HFFc6 (cell line): ENCODE data around the gene CMPK2. TPM values are rescaled to one million over a fixed set of nuclear protein-coding genes. Genes with fewer than 3 reads are reported as not detected.
"Not testable (repeated sequence)": the region's sequence is repeated elsewhere in the genome, so short reads cannot be mapped to it uniquely, and the experiment has no call there.

Experiments
- DNase-seq: peaks from one replicate; pipeline ENCODE4 v3.0.0-alpha.2; 2018
- H3K27ac Mint-ChIP-seq: 2 replicates; pipeline ENCODE4 v1.8.0; 2020; ENCODE audit warnings: mild to moderate bottlenecking, mixed read lengths
- H3K27me3 Mint-ChIP-seq: 2 replicates; pipeline ENCODE4 v1.8.0; 2021; ENCODE audit warnings: mild to moderate bottlenecking, moderate library complexity, mixed read lengths; ENCODE audit not compliant: insufficient read depth
- H3K36me3 Mint-ChIP-seq: 2 replicates; pipeline ENCODE4 v1.8.0; 2021; ENCODE audit warnings: low read depth, mixed read lengths
- H3K4me1 Mint-ChIP-seq: 2 replicates; pipeline ENCODE4 v1.8.0; 2020; ENCODE audit warnings: low read depth, mixed read lengths
- H3K4me3 Mint-ChIP-seq: 2 replicates; pipeline ENCODE4 v1.8.0; 2020; ENCODE audit warnings: mild to moderate bottlenecking, moderate library complexity, mixed read lengths
- H3K9me3 Mint-ChIP-seq: 2 replicates; pipeline ENCODE4 v1.8.0; 2020; ENCODE audit warnings: mild to moderate bottlenecking, mixed read lengths
- total RNA-seq, 6 experiments: library from RNA; stranded (reverse); fragmentation: NEBNext Ultra II Directional; extraction: Animal tissue kit (Norgen Biotek cat#: 25700); gene quantifications; 2 replicates in 1 of 6; 3 replicates in 5 of 6; pipeline ENCODE4 v1.2.3, GENCODE V29; 2021
- TF ChIP-seq, protein P1 (sequence below): fragments of 200-600 bp; sonication (generic); IDR thresholded peaks from 2 replicates; pipeline ENCODE4 v1.5.0; 2021; ENCODE audit warnings: antibody characterized with exemption, mild to moderate bottlenecking

CMPK2 gene
- total RNA-seq, 6 experiments from 2014 or later, result not detected

GRCh38 chr2:6863792-6864191 is 1.9 kb downstream of the CMPK2 start:
- TF ChIP-seq, protein P1, sequence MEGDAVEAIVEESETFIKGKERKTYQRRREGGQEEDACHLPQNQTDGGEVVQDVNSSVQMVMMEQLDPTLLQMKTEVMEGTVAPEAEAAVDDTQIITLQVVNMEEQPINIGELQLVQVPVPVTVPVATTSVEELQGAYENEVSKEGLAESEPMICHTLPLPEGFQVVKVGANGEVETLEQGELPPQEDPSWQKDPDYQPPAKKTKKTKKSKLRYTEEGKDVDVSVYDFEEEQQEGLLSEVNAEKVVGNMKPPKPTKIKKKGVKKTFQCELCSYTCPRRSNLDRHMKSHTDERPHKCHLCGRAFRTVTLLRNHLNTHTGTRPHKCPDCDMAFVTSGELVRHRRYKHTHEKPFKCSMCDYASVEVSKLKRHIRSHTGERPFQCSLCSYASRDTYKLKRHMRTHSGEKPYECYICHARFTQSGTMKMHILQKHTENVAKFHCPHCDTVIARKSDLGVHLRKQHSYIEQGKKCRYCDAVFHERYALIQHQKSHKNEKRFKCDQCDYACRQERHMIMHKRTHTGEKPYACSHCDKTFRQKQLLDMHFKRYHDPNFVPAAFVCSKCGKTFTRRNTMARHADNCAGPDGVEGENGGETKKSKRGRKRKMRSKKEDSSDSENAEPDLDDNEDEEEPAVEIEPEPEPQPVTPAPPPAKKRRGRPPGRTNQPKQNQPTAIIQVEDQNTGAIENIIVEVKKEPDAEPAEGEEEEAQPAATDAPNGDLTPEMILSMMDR, result no peak
- peaks cover 6% of the 10 kb centered on the region; the same call in 1 of the 2 replicates for H3K36me3 Mint-ChIP-seq
- no peak overlapping the region for H3K27ac Mint-ChIP-seq
- H3K9me3 Mint-ChIP-seq, result peaks cover 45% of the 10 kb centered on the region
- H3K27me3 Mint-ChIP-seq, result peaks cover 4% of the 10 kb centered on the region; the same call in 1 of the 2 replicates
- no peak for DNase-seq
- H3K4me3 Mint-ChIP-seq, result no peak overlapping the region
- H3K4me1 Mint-ChIP-seq, result peaks cover 5% of the 10 kb centered on the region; the same call in 1 of the 2 replicates

- TF ChIP-seq, protein P1, result no peak
- Mint-ChIP-seq H3K4me3 (no peak overlapping the region), H3K4me1 (no peaks in the 10 kb centered on the region), H3K36me3 (peaks cover 12% of the 10 kb centered on the region; the same call in 1 of the 2 replicates), H3K27ac (no peak overlapping the region), H3K9me3 (peaks cover 52% of the 10 kb centered on the region), H3K27me3 (no peaks in the 10 kb centered on the region)
- DNase-seq, result no peak
These were observed 5.4 kb downstream of the CMPK2 start for GRCh38 chr2:6860296-6860695.

DNA sequence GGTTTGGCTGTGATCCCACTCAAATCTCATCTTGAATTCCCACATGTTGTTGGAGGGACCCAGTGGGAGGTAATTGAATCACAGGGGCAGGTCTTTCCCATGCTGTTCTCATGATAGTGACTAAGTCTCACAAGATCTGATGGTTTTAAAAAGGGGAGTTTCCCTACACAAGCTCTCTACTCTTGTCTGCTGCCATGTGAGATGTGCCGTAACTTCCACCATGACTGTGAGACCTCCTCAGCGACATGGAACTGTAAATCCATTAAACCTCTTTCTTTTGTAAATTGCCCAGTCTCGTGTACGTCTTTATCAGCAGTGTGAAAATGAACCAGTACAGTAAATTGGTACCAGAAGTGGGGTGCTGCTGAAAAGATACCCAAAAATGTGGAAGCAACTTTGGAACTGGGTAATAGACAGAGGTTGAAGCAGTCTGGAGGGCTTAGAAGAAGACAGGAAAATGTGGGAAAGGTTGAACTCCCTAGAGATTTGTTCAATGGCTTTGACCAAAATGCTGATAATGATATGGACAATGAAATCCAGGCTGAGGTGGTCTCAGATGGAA is 7.2 kb downstream of the CMPK2 start:
- H3K4me3 Mint-ChIP-seq, H3K27ac Mint-ChIP-seq, DNase-seq, H3K27me3 Mint-ChIP-seq, H3K4me1 Mint-ChIP-seq: not testable (repeated sequence)
- H3K36me3 Mint-ChIP-seq, result peaks cover 12% of the 10 kb centered on the region; the same call in 1 of the 2 replicates
- H3K9me3 Mint-ChIP-seq, result peaks cover 52% of the 10 kb centered on the region

DNA sequence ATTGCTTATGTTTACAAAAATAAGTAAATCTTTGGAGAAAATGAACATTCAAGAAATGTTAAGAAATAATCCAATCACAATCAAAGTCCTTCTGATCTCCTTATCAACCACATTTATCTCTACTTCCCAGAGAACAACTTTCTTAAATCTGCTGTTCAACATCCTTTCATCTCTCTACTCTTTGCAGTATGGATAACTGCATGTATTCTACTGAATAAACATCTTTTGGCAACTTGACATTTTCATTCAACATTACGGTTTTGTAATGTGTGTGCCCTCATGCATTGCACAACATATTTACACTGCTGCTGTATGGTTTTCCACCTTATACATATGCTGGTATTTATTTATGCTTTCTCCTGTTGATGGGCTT is 9.2 kb downstream of the CMPK2 start:
- H3K36me3 Mint-ChIP-seq, result peaks cover 12% of the 10 kb centered on the region; the same call in 1 of the 2 replicates
- H3K27me3 Mint-ChIP-seq, result no peaks in the 10 kb centered on the region
- H3K9me3 Mint-ChIP-seq, result peaks cover 49% of the 10 kb centered on the region

DNA sequence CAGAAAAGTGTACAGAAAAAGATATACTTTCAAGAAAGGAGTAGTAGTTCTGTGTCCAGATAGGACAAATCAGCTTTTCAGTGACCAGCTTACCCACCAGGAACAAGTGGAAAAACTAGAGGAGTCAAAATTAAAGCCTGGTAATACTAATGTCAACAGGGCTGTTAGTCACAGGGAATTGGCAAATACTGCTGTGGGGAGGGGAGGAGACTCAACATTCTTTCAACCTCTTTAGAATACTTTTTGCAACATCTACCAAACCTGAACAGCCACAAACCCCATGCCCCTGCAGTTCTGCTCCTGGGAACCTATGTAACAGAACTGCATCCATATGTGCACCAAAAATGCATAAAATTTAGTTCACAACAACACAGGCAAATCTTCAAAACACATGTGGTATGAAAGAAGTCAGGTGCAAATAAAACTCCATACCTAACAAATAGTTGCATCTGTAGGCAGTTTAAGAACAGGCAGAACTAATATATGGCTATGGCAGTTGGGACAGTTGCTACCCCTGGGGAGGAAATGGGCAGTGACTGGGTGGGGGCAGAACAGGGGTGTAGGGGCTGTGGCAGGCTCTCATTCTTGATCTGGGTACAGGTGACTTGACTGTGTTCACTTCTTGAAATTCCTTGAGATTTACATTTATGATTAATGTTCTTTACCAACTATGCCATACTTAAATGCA is 9.7 kb downstream of the CMPK2 start:
- DNase-seq, result no peak
- no peak overlapping the region for H3K27ac Mint-ChIP-seq
- H3K36me3 Mint-ChIP-seq, result peaks cover 12% of the 10 kb centered on the region; the same call in 1 of the 2 replicates
- peaks cover 44% of the 10 kb centered on the region for H3K9me3 Mint-ChIP-seq
- H3K4me3 Mint-ChIP-seq, result no peak overlapping the region
- no peaks in the 10 kb centered on the region for H3K4me1 Mint-ChIP-seq
- H3K27me3 Mint-ChIP-seq, result no peaks in the 10 kb centered on the region
- TF ChIP-seq, protein P1, result no peak

More for the DNA sequence above, 9.2 kb downstream of the CMPK2 start:
- no peaks in the 10 kb centered on the region for H3K4me1 Mint-ChIP-seq
- no peak overlapping the region for H3K4me3 Mint-ChIP-seq
- TF ChIP-seq, protein P1, result no peak
- H3K27ac Mint-ChIP-seq, result no peak overlapping the region
- no peak for DNase-seq

DNA sequence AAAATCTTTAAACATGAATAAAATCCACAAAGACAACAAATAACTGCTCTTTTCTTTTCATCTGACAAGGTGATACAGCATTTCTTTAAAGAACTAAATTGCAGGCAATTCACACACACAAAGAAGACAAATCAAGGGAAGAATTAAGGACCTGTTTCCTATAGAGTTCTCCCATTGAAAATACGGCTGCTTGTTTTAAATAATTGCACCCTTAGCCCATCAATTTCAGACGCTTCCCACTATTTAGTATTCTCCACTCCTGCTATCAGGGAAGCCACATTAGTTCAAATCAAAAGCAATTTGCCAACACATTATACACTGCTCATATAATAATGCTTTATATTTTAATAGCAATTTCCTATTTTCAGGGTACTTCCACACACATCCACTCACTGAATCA is 11.3 kb downstream of the CMPK2 start:
- Mint-ChIP-seq H3K36me3 (peaks cover 12% of the 10 kb centered on the region; the same call in 1 of the 2 replicates), H3K4me3 (no peak overlapping the region), H3K9me3 (peaks cover 35% of the 10 kb centered on the region), H3K27me3 (no peaks in the 10 kb centered on the region), H3K27ac (no peak overlapping the region), H3K4me1 (no peaks in the 10 kb centered on the region)
- TF ChIP-seq, protein P1, result no peak
- no peak for DNase-seq
